Measurements from ENCODE around the gene SPINT2.
"Not testable (repeated sequence)": the region's sequence is repeated elsewhere in the genome, so short reads cannot be mapped to it uniquely, and the experiment has no call there.

SPINT2 gene

GRCh38 chr19:38321646-38322196, 57.3 kb downstream of the SPINT2 start:
- DNase-seq: no peak

GRCh38 chr19:38323291-38323690, 58.9 kb downstream of the SPINT2 start:
- DNase-seq: no peak

- DNase-seq: no peak
Observed at GRCh38 chr19:38324431-38324830, 60.1 kb downstream of the SPINT2 start.

- no peak for DNase-seq
Observed at GRCh38 chr19:38326591-38326990, 62.2 kb downstream of the SPINT2 start.

- DNase-seq: no peak
Observed at GRCh38 chr19:38329651-38330050, 65.3 kb downstream of the SPINT2 start.

- no peak for DNase-seq
Observed at GRCh38 chr19:38331728-38332127, 67.4 kb downstream of the SPINT2 start.

GRCh38 chr19:38333245-38333644, 68.9 kb downstream of the SPINT2 start:
- no peak for DNase-seq

- DNase-seq: peak; percentile 57 to 95 (median 88)
Observed at GRCh38 chr19:38335949-38336637, 71.7 kb downstream of the SPINT2 start.

GRCh38 chr19:38336638-38337359, 72.4 kb downstream of the SPINT2 start:
- DNase-seq: peak; percentile 26 to 91 (median 81)

- DNase-seq: no peak
Observed at GRCh38 chr19:38337360-38337653, 72.9 kb downstream of the SPINT2 start.

GRCh38 chr19:38339011-38339410, 74.6 kb downstream of the SPINT2 start:
- not testable (repeated sequence) for DNase-seq

- DNase-seq: no peak
Observed at GRCh38 chr19:38340927-38341326, 76.6 kb downstream of the SPINT2 start.

All from C1 segment of cervical spinal cord (tissue), 14 donors.